GM23338 (cell line): ENCODE results near the gene ERMN. TPM values are rescaled to one million over a fixed set of nuclear protein-coding genes. Genes with fewer than 3 reads are reported as not detected.
"Not testable (repeated sequence)": the region's sequence is repeated elsewhere in the genome, so short reads cannot be mapped to it uniquely, and the experiment has no call there.

Experiments used
- ATAC-seq: fragments of 200-7000 bp; cut with Tn5 transposase; 3 replicates; pipeline ENCODE4 v1.9.1; 2020
- DNase-seq: peaks from one replicate; pipeline ENCODE4 v3.0.0-alpha.2; 2015; ENCODE audit warnings: low spot score
- H2AFZ ChIP-seq: fragments of 200-600 bp; sonication (generic); 2 replicates; pipeline ENCODE4 v1.8.0; 2016; ENCODE audit warnings: antibody characterized with exemption, mild to moderate bottlenecking, moderate library complexity
- H3F3A ChIP-seq: fragments of 200-600 bp; sonication (generic); replicated peaks from 2 replicates; pipeline ENCODE4 v1.8.0; 2017; ENCODE audit warnings: antibody characterized with exemption, mixed run types, low read depth
- H3K27ac ChIP-seq: fragments of 200-600 bp; sonication (generic); 2 replicates; pipeline ENCODE4 v1.6.1; 2016; ENCODE audit warnings: low read depth
- H3K27me3 ChIP-seq: fragments of 200-600 bp; sonication (generic); 2 replicates; pipeline ENCODE4 v1.8.0; 2016; ENCODE audit warnings: mild to moderate bottlenecking, mixed run types, moderate library complexity; ENCODE audit not compliant: insufficient read depth
- H3K36me3 ChIP-seq: fragments of 200-600 bp; sonication (generic); 2 replicates; pipeline ENCODE4 v1.8.0; 2016; ENCODE audit warnings: mild to moderate bottlenecking; ENCODE audit not compliant: insufficient read depth
- H3K4me1 ChIP-seq: fragments of 200-600 bp; sonication (generic); 2 replicates; pipeline ENCODE4 v1.8.0; 2016; ENCODE audit warnings: mild to moderate bottlenecking, moderate library complexity; ENCODE audit not compliant: insufficient read depth
- H3K4me2 ChIP-seq: fragments of 200-600 bp; sonication (generic); 2 replicates; pipeline ENCODE4 v1.7.1; 2017; ENCODE audit warnings: mixed run types
- H3K4me3 ChIP-seq: fragments of 200-600 bp; sonication (generic); 2 replicates; pipeline ENCODE4 v1.6.1; 2016; ENCODE audit warnings: mixed run types
- H3K79me2 ChIP-seq: fragments of 200-600 bp; sonication (generic); replicated peaks from 2 replicates; pipeline ENCODE4 v1.8.0; 2017; ENCODE audit warnings: mild to moderate bottlenecking; ENCODE audit not compliant: insufficient read depth
- H3K9me2 ChIP-seq: fragments of 200-600 bp; sonication (generic); 2 replicates; pipeline ENCODE4 v1.8.0; 2017; ENCODE audit not compliant: insufficient read depth
- H4K20me1 ChIP-seq: fragments of 200-600 bp; sonication (generic); replicated peaks from 2 replicates; pipeline ENCODE4 v1.8.0; 2017; ENCODE audit warnings: mild to moderate bottlenecking; ENCODE audit not compliant: insufficient read depth
- H3K27ac Mint-ChIP-seq: 2 replicates; pipeline ENCODE4 v1.8.0; 2020; ENCODE audit warnings: inconsistent platforms, mild to moderate bottlenecking, moderate library complexity, mixed read lengths
- H3K27me3 Mint-ChIP-seq: 3 replicates; pipeline ENCODE4 v1.8.0; 2022; ENCODE audit warnings: low read depth, mild to moderate bottlenecking, moderate library complexity, mixed read lengths, inconsistent platforms; ENCODE audit not compliant: insufficient read depth, poor library complexity
- H3K36me3 Mint-ChIP-seq: 3 replicates; pipeline ENCODE4 v1.8.0; 2021; ENCODE audit warnings: low read depth, mild to moderate bottlenecking, inconsistent platforms, moderate library complexity, mixed read lengths
- H3K4me1 Mint-ChIP-seq: 3 replicates; pipeline ENCODE4 v1.8.0; 2020; ENCODE audit warnings: mild to moderate bottlenecking, inconsistent platforms, mixed read lengths
- H3K4me3 Mint-ChIP-seq: 3 replicates; pipeline ENCODE4 v1.8.0; 2021; ENCODE audit warnings: moderate library complexity, mild to moderate bottlenecking, inconsistent platforms, mixed read lengths
- H3K9me3 Mint-ChIP-seq: 3 replicates; pipeline ENCODE4 v1.8.0; 2020; ENCODE audit warnings: moderate library complexity, mild to moderate bottlenecking, inconsistent platforms, mixed read lengths
- EZH2phosphoT487 ChIP-seq: fragments of 200-600 bp; sonication (generic); IDR thresholded peaks from one replicate; pipeline ENCODE4 v1.8.1; 2018; ENCODE audit warnings: antibody characterized with exemption; ENCODE audit not compliant: unreplicated experiment
- NANOG ChIP-seq: IDR thresholded peaks from 2 replicates; pipeline ENCODE4 v1.6.1; 2016; ENCODE audit warnings: antibody characterized with exemption, borderline replicate concordance
- POLR2AphosphoS5 ChIP-seq: IDR thresholded peaks from 2 replicates; pipeline ENCODE4 v1.6.1; 2016; ENCODE audit warnings: antibody characterized with exemption, low read depth
- STAT1 ChIP-seq: IDR thresholded peaks from one replicate; pipeline ENCODE4 v1.6.1; 2016; ENCODE audit warnings: antibody characterized with exemption; ENCODE audit not compliant: unreplicated experiment
- ZNF331 ChIP-seq: fragments of 250-450 bp; sonication (Bioruptor Pico); IDR thresholded peaks from 2 replicates; pipeline ENCODE4 v1.5.0; 2020; ENCODE audit warnings: low read depth, mild to moderate bottlenecking, moderate library complexity
- ZNF462 ChIP-seq: fragments of 250-450 bp; sonication (Bioruptor Pico); IDR thresholded peaks from 2 replicates; pipeline ENCODE4 v1.5.0; 2020; ENCODE audit warnings: mild to moderate bottlenecking, moderate library complexity
- polyA plus RNA-seq: library from polyadenylated mRNA; unstranded; fragments of >200 nt; fragmentation: Nextera tagmentation; extraction: Ambion mirVana; gene quantifications from 2 replicates; pipeline ENCODE4 v1.2.1, GENCODE V29; 2016
- total RNA-seq: library from RNA; depleted of rRNA; stranded (reverse); fragments of >200 nt; shearing (Covaris generic); gene quantifications from 2 replicates; pipeline ENCODE4 v1.2.3, GENCODE V29; 2014
- TF ChIP-seq, protein P1 (sequence below), 2 experiments: fragments of 200-600 bp in 1 of 2; sonication (generic) in 1 of 2; conservative IDR thresholded peaks; 2 replicates each; pipeline versions ENCODE4 v1.5.1 to v1.6.1; 2016 to 2017; ENCODE audit warnings: antibody characterized with exemption in 2 of 2, low read depth in 2 of 2, mild to moderate bottlenecking in 2 of 2, moderate library complexity in 1 of 2

ERMN gene
- total and polyA plus RNA-seq, 2 experiments from 2014 or later: 0.35 to 0.44 TPM

DNA sequence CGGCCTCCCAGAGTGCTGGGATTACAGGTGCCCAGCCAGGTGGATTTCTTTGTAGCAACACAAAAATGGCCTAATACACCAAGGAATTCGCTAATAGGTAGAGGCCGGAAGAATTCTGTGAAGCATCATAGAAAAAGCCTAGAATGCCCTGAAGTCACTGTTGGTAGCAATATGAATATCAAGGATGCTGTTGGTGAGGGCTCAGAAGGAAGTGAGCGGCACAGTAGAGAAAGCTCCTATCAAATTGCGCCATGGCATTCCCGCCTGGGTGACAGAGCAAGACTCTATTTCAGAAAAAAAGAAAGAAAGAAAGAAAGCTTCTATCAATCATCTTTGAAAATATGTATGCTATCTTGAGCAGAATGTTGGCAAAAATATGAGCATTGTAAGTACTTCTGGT, 44.3 kb downstream of the ERMN start:
- Mint-ChIP-seq H3K27me3 (no peaks in the 10 kb centered on the region), H3K27ac (no peak overlapping the region), H3K9me3 (peaks cover 4% of the 10 kb centered on the region), H3K4me3 (no peak overlapping the region), H3K36me3 (no peaks in the 10 kb centered on the region; the same call in 2 of the 3 replicates), H3K4me1 (no peaks in the 10 kb centered on the region)
- Histone ChIP-seq H3K4me3 (no peak overlapping the region), H4K20me1 (no peaks in the 10 kb centered on the region), H3K4me1 (no peaks in the 10 kb centered on the region), H3K36me3 (no peaks in the 10 kb centered on the region), H3K79me2 (no peaks in the 10 kb centered on the region), H3K9me2 (no peaks in the 10 kb centered on the region), H2AFZ (no peak overlapping the region), H3K27me3 (no peaks in the 10 kb centered on the region), H3F3A (no peaks in the 10 kb centered on the region), H3K27ac (no peak overlapping the region), H3K4me2 (no peak overlapping the region)
- TF ChIP-seq, protein P1, sequence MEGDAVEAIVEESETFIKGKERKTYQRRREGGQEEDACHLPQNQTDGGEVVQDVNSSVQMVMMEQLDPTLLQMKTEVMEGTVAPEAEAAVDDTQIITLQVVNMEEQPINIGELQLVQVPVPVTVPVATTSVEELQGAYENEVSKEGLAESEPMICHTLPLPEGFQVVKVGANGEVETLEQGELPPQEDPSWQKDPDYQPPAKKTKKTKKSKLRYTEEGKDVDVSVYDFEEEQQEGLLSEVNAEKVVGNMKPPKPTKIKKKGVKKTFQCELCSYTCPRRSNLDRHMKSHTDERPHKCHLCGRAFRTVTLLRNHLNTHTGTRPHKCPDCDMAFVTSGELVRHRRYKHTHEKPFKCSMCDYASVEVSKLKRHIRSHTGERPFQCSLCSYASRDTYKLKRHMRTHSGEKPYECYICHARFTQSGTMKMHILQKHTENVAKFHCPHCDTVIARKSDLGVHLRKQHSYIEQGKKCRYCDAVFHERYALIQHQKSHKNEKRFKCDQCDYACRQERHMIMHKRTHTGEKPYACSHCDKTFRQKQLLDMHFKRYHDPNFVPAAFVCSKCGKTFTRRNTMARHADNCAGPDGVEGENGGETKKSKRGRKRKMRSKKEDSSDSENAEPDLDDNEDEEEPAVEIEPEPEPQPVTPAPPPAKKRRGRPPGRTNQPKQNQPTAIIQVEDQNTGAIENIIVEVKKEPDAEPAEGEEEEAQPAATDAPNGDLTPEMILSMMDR (conservative IDR thresholded peaks at IDR 0.05; ENCODE audit: low read depth in 2 of 2): no peak
- TF ChIP-seq NANOG: no peak
- TF ChIP-seq STAT1: no peak
- no peak for TF ChIP-seq ZNF331 (CRISPR knock-in tag)
- TF ChIP-seq ZNF462 (CRISPR knock-in tag): no peak
- no peak for TF ChIP-seq EZH2phosphoT487
- TF ChIP-seq POLR2AphosphoS5: no peak
- no peak for ATAC-seq
- DNase-seq: no peak

GRCh38 chr2:157279311-157279710, 46.3 kb downstream of the ERMN start:
- not testable (repeated sequence) for H3K9me2 ChIP-seq, H3K9me3 Mint-ChIP-seq, H3K4me2 ChIP-seq, H2AFZ ChIP-seq, H4K20me1 ChIP-seq, H3K79me2 ChIP-seq, H3K4me1 Mint-ChIP-seq, H3F3A ChIP-seq, H3K36me3 ChIP-seq, H3K27me3 Mint-ChIP-seq, H3K4me1 ChIP-seq, ATAC-seq, H3K4me3 ChIP-seq, H3K4me3 Mint-ChIP-seq, DNase-seq, H3K27ac Mint-ChIP-seq, H3K27ac ChIP-seq, H3K27me3 ChIP-seq, H3K36me3 Mint-ChIP-seq
